Activated T-cell treated with anti-CD3 and anti-CD28 coated beads for 24 hours (primary cell): ENCODE data around the gene CTBP2.

Experiments used
- DNase-seq: peaks from one replicate; pipeline ENCODE4 v3.0.0-alpha.2; 2020; ENCODE audit warnings: low read depth

The CTBP2 gene

GRCh38 chr10:125022671-125023070, 137.7 kb downstream of the CTBP2 start:
- DNase-seq, result no peak

- DNase-seq, result no peak
These were observed 138.5 kb downstream of the CTBP2 start for GRCh38 chr10:125021686-125022344.

- DNase-seq, result no peak
These were observed 139.5 kb downstream of the CTBP2 start for GRCh38 chr10:125020871-125021270.

GRCh38 chr10:125020386-125020785, 140.0 kb downstream of the CTBP2 start:
- no peak for DNase-seq

- no peak for DNase-seq
These were observed 141.7 kb downstream of the CTBP2 start for GRCh38 chr10:125018576-125019143.

- no peak for DNase-seq
These were observed 142.6 kb downstream of the CTBP2 start for GRCh38 chr10:125017547-125018298.

GRCh38 chr10:125016611-125017202, 143.7 kb downstream of the CTBP2 start:
- DNase-seq, result no peak

GRCh38 chr10:125016123-125016522, 144.2 kb downstream of the CTBP2 start:
- no peak for DNase-seq

- no peak for DNase-seq
These were observed 144.9 kb downstream of the CTBP2 start for GRCh38 chr10:125015356-125015944.

GRCh38 chr10:125014836-125015355, 145.5 kb downstream of the CTBP2 start:
- DNase-seq, result no peak

GRCh38 chr10:125014086-125014830, 146.1 kb downstream of the CTBP2 start:
- no peak for DNase-seq

GRCh38 chr10:125013529-125013872, 146.9 kb downstream of the CTBP2 start:
- no peak for DNase-seq

GRCh38 chr10:125012851-125013528, 147.4 kb downstream of the CTBP2 start:
- no peak for DNase-seq

- DNase-seq, result no peak
These were observed 148.2 kb downstream of the CTBP2 start for GRCh38 chr10:125011926-125012705.

GRCh38 chr10:125011171-125011925, 149.0 kb downstream of the CTBP2 start:
- DNase-seq, result no peak

GRCh38 chr10:125010362-125010761, 150.0 kb downstream of the CTBP2 start:
- no peak for DNase-seq

GRCh38 chr10:125009661-125010161, 150.7 kb downstream of the CTBP2 start:
- DNase-seq, result no peak

GRCh38 chr10:125008689-125009638, 151.4 kb downstream of the CTBP2 start:
- no peak for DNase-seq
